H9 (cell line): ENCODE data around the gene SYNPO. TPM values are rescaled to one million over a fixed set of nuclear protein-coding genes. Genes with fewer than 3 reads are reported as not detected.

Experiments
- DNase-seq: peaks from one replicate; pipeline ENCODE4 v3.0.0-alpha.2; 2017
- H2AFZ ChIP-seq: one replicate; pipeline ENCODE4 v1.6.1; 2013; ENCODE audit warnings: mild to moderate bottlenecking, low read length, control low read depth, moderate library complexity
- H2AK5ac ChIP-seq: 2 replicates; pipeline ENCODE4 v1.6.1; 2013; ENCODE audit warnings: low read length, control low read depth, mixed read lengths; ENCODE audit not compliant: insufficient read length
- H2BK120ac ChIP-seq: one replicate; pipeline ENCODE4 v1.6.1; 2013; ENCODE audit warnings: low read depth, mild to moderate bottlenecking, low read length, control low read depth, inconsistent platforms; ENCODE audit not compliant: poor library complexity, severe bottlenecking
- H2BK12ac ChIP-seq: 2 replicates; pipeline ENCODE4 v1.6.1; 2013; ENCODE audit warnings: low read length, control low read depth, mixed read lengths, low read depth; ENCODE audit not compliant: insufficient read length
- H2BK15ac ChIP-seq: 2 replicates; pipeline ENCODE4 v1.6.1; 2013; ENCODE audit warnings: low read depth, low read length, control low read depth
- H2BK20ac ChIP-seq: one replicate; pipeline ENCODE4 v1.6.1; 2013; ENCODE audit warnings: low read depth, mild to moderate bottlenecking, low read length, control low read depth, inconsistent platforms; ENCODE audit not compliant: poor library complexity, severe bottlenecking
- H2BK5ac ChIP-seq: 2 replicates; pipeline ENCODE4 v1.6.1; 2013; ENCODE audit warnings: low read length, control low read depth, mixed read lengths; ENCODE audit not compliant: insufficient read length
- H3K14ac ChIP-seq: 2 replicates; pipeline ENCODE4 v1.6.1; 2013; ENCODE audit warnings: low read length, control low read depth; ENCODE audit not compliant: insufficient read depth
- H3K18ac ChIP-seq: 2 replicates; pipeline ENCODE4 v1.6.1; 2013; ENCODE audit warnings: low read depth, mild to moderate bottlenecking, mixed read lengths, low read length, control low read depth; ENCODE audit not compliant: insufficient read length
- H3K23ac ChIP-seq: 2 replicates; pipeline ENCODE4 v1.6.1; 2013; ENCODE audit warnings: low read length, control low read depth, mixed read lengths, low read depth; ENCODE audit not compliant: insufficient read length
- H3K23me2 ChIP-seq: 2 replicates; pipeline ENCODE4 v1.6.1; 2013; ENCODE audit warnings: low read depth, mild to moderate bottlenecking, mixed read lengths, low read length, control low read depth; ENCODE audit not compliant: insufficient read length, poor library complexity, severe bottlenecking
- H3K27ac ChIP-seq: 2 replicates; pipeline ENCODE4 v1.5.1; 2013; ENCODE audit warnings: low read length, control low read depth, mixed read lengths, low read depth; ENCODE audit not compliant: insufficient read length
- H3K27me3 ChIP-seq: 2 replicates; pipeline ENCODE4 v1.6.1; 2013; ENCODE audit warnings: low read length, control low read depth, inconsistent platforms; ENCODE audit not compliant: insufficient read depth
- H3K4ac ChIP-seq: 2 replicates; pipeline ENCODE4 v1.6.1; 2013; ENCODE audit warnings: low read depth, mild to moderate bottlenecking, control low read depth, inconsistent platforms, low read length, moderate library complexity
- H3K4me1 ChIP-seq: 2 replicates; pipeline ENCODE4 v1.6.1; 2013; ENCODE audit warnings: low read length, control low read depth, inconsistent platforms; ENCODE audit not compliant: insufficient read depth
- H3K4me2 ChIP-seq: 2 replicates; pipeline ENCODE4 v1.6.1; 2013; ENCODE audit warnings: low read length, control low read depth, mixed read lengths; ENCODE audit not compliant: insufficient read length, insufficient read depth
- H3K56ac ChIP-seq: 2 replicates; pipeline ENCODE4 v1.6.1; 2013; ENCODE audit warnings: low read depth, mild to moderate bottlenecking, mixed read lengths, low read length, control low read depth; ENCODE audit not compliant: insufficient read length
- H3K79me1 ChIP-seq: 2 replicates; pipeline ENCODE4 v1.6.1; 2013; ENCODE audit warnings: low read depth, mild to moderate bottlenecking, moderate library complexity, low read length, control low read depth, inconsistent platforms; ENCODE audit not compliant: insufficient read depth, poor library complexity, severe bottlenecking
- H3K79me2 ChIP-seq: 2 replicates; pipeline ENCODE4 v1.6.1; 2013; ENCODE audit warnings: low read length, control low read depth, inconsistent platforms; ENCODE audit not compliant: insufficient read depth
- H3K9ac ChIP-seq: 2 replicates; pipeline ENCODE4 v1.6.1; 2013; ENCODE audit warnings: low read length, control low read depth, mixed read lengths; ENCODE audit not compliant: insufficient read length; ENCODE audit errors: extremely low read depth
- H3K9me3 ChIP-seq: one replicate; pipeline ENCODE4 v1.6.1; 2013; ENCODE audit warnings: low read depth, low read length, inconsistent platforms; ENCODE audit not compliant: control insufficient read depth
- H3T11ph ChIP-seq: one replicate; pipeline ENCODE4 v1.6.1; 2013; ENCODE audit warnings: mild to moderate bottlenecking, low read length, control low read depth, inconsistent platforms
- H4K20me1 ChIP-seq: one replicate; pipeline ENCODE4 v1.6.1; 2013; ENCODE audit not compliant: control insufficient read depth, insufficient read length, insufficient read depth
- H4K5ac ChIP-seq: 2 replicates; pipeline ENCODE4 v1.6.1; 2013; ENCODE audit warnings: low read depth, mild to moderate bottlenecking, mixed read lengths, low read length, control low read depth; ENCODE audit not compliant: insufficient read length
- H4K8ac ChIP-seq: replicated peaks from 2 replicates; pipeline ENCODE4 v1.6.1; 2013; ENCODE audit warnings: low read length, control low read depth, mixed read lengths, low read depth; ENCODE audit not compliant: insufficient read length
- H4K91ac ChIP-seq: 2 replicates; pipeline ENCODE4 v1.6.1; 2013; ENCODE audit warnings: low read depth, mild to moderate bottlenecking, moderate library complexity, mixed read lengths, low read length, control low read depth; ENCODE audit not compliant: insufficient read length
- H3K27ac Mint-ChIP-seq, 3 experiments: 2 replicates in 2 of 3; 3 replicates in 1 of 3; pipeline ENCODE4 v1.8.0; 2020 to 2021; ENCODE audit warnings: mixed read lengths in 3 of 3, mild to moderate bottlenecking in 1 of 3, moderate library complexity in 1 of 3
- H3K27me3 Mint-ChIP-seq: 2 replicates; pipeline ENCODE4 v1.8.0; 2021; ENCODE audit warnings: low read depth, mild to moderate bottlenecking, moderate library complexity, mixed read lengths
- H3K36me3 Mint-ChIP-seq, 3 experiments: 2 replicates in 2 of 3; 3 replicates in 1 of 3; pipeline ENCODE4 v1.8.0; 2020 to 2021; ENCODE audit warnings: low read depth in 3 of 3, mixed read lengths in 3 of 3; ENCODE audit not compliant: insufficient read depth in 1 of 3
- H3K4me1 Mint-ChIP-seq, 2 experiments: 2 replicates each; pipeline ENCODE4 v1.8.0; 2020; ENCODE audit warnings: mixed read lengths in 2 of 2
- H3K4me3 Mint-ChIP-seq, 2 experiments: 2 replicates in 1 of 2; 3 replicates in 1 of 2; pipeline ENCODE4 v1.8.0; 2020 to 2021; ENCODE audit warnings: mild to moderate bottlenecking in 2 of 2, mixed read lengths in 2 of 2, moderate library complexity in 1 of 2
- H3K9me3 Mint-ChIP-seq, 2 experiments: 2 replicates in 1 of 2; 3 replicates in 1 of 2; pipeline ENCODE4 v1.8.0; 2020; ENCODE audit warnings: mild to moderate bottlenecking in 2 of 2, mixed read lengths in 2 of 2, moderate library complexity in 1 of 2
- WGBS: extraction: QIAGEN DNeasy Blood & Tissue Kit; methylation state at CpG from one replicate; pipeline ENCODE4 v1.1.7; 2013; ENCODE audit warnings: missing lambda C conversion rate, low lambda C conversion rate, mixed read lengths; ENCODE audit not compliant: insufficient read length; ENCODE audit errors: extremely low coverage; 5-methylcytosine and 5-hydroxymethylcytosine counted together
- total RNA-seq: library from RNA; stranded (reverse); gene quantifications from 2 replicates; pipeline ENCODE4 v1.2.1, GENCODE V29; 2021
- TF ChIP-seq, protein P1 (sequence below): fragments of 200-600 bp; sonication (generic); conservative IDR thresholded peaks from 3 replicates; pipeline ENCODE4 v1.8.0; 2021; ENCODE audit warnings: antibody characterized with exemption, mild to moderate bottlenecking

Gene SYNPO
- total RNA-seq, 1 experiment from 2014 or later = 1.7 TPM

DNA sequence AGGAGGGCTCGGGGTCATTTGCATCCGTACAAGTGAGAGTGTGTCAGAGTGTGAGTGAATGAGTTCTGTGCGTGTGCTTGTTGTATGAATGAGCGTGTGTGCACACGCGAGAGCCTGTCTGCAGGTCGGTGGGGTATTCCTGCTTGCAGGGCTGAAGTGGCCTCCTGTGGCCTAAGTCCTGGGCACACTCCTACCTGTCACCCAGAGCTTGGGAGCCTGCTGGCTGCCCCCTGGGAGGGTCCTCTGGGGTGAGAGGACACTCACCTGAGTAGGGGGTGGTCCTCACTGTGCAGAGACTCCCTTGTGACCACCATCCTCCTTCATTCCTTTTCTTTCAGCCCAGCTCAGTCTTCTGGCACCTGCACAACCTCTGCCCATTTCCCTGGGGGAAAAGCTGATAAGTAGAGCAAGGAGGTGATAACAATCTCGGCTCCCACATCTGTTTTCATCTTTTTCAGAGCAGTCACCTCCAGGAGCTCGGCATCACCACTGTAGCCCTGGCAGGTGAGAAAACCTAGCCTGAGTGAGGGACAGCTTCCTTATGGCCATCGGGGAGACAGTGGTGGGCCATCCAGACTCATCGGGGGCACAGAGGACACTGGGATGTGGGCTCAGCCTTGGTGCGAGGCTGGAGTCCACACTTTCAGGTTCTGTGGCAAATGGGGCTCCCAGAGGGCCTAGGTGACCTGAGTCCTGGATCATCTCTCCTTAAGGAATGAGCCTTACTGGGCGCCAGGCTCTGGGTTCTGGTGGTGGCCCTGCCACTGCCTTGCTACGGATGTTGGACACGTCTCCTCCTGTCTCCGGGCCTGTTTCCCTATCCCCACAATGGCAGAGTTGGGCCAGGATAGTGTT is 38.7 kb upstream of the SYNPO start:
- no peak overlapping the region for H2BK120ac ChIP-seq
- no peaks in the 10 kb centered on the region for H3K9me3 ChIP-seq
- H2BK12ac ChIP-seq = no peak overlapping the region
- no peak overlapping the region for H3T11ph ChIP-seq
- no CpG with 5 or more reads among the region's 16 CpGs for WGBS
- H3K56ac ChIP-seq = no peak overlapping the region
- Mint-ChIP-seq H3K27me3 (no peaks in the 10 kb centered on the region; the same call in 1 of the 2 replicates), H3K27ac (no peak overlapping the region), H3K4me3 (no peak overlapping the region), H3K4me1 (peaks cover 4 to 16% of the 10 kb centered on the region in 2 experiments; a peak in 2 of 4 replicates), H3K36me3 (no peaks in the 10 kb centered on the region), H3K9me3 (no peaks in the 10 kb centered on the region)
- H3K23me2 ChIP-seq = no peaks in the 10 kb centered on the region
- DNase-seq = no peak
- H4K91ac ChIP-seq = no peak overlapping the region
- no peak overlapping the region for H4K5ac ChIP-seq
- no peak overlapping the region for H3K14ac ChIP-seq
- no peak overlapping the region for H3K9ac ChIP-seq
- no peak overlapping the region for H2AFZ ChIP-seq
- no peaks in the 10 kb centered on the region for H3K79me1 ChIP-seq
- H3K27ac ChIP-seq = no peak overlapping the region
- no peak overlapping the region for H4K8ac ChIP-seq
- H2AK5ac ChIP-seq = no peak overlapping the region
- no peaks in the 10 kb centered on the region for H3K27me3 ChIP-seq
- no peaks in the 10 kb centered on the region for H3K79me2 ChIP-seq
- H3K4ac ChIP-seq = no peak overlapping the region
- H2BK15ac ChIP-seq = no peak overlapping the region
- no peak overlapping the region for H3K23ac ChIP-seq
- no peak overlapping the region for H2BK20ac ChIP-seq
- TF ChIP-seq, protein P1, sequence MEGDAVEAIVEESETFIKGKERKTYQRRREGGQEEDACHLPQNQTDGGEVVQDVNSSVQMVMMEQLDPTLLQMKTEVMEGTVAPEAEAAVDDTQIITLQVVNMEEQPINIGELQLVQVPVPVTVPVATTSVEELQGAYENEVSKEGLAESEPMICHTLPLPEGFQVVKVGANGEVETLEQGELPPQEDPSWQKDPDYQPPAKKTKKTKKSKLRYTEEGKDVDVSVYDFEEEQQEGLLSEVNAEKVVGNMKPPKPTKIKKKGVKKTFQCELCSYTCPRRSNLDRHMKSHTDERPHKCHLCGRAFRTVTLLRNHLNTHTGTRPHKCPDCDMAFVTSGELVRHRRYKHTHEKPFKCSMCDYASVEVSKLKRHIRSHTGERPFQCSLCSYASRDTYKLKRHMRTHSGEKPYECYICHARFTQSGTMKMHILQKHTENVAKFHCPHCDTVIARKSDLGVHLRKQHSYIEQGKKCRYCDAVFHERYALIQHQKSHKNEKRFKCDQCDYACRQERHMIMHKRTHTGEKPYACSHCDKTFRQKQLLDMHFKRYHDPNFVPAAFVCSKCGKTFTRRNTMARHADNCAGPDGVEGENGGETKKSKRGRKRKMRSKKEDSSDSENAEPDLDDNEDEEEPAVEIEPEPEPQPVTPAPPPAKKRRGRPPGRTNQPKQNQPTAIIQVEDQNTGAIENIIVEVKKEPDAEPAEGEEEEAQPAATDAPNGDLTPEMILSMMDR = no peak
- no peak overlapping the region for H3K18ac ChIP-seq
- no peaks in the 10 kb centered on the region for H4K20me1 ChIP-seq
- H2BK5ac ChIP-seq = no peak overlapping the region
- H3K4me1 ChIP-seq = no peaks in the 10 kb centered on the region
- no peak overlapping the region for H3K4me2 ChIP-seq
